ENCODE measurements around the gene CELA1.

Gene CELA1

DNA sequence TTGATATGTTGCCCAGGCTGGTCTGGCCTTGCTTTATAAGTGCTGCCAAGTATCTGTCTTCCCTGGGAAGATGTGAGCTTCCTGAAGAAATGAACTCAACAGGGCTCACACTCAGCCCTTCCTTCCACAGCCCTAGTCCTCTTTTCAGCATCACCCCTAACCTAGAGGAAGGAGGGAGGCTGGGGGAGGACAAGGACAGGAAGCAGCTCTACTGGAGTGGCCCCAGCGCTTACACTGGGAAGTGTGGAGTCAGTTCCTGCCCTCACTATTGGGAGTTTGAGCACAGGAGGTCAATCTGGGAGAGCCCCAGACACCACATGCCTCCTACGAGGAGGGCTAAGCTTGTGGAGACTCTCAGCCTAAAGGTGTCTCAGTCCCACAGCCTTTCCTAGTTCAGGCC, 27.9 kb upstream of the CELA1 start:
- no peak for DNase-seq

DNA sequence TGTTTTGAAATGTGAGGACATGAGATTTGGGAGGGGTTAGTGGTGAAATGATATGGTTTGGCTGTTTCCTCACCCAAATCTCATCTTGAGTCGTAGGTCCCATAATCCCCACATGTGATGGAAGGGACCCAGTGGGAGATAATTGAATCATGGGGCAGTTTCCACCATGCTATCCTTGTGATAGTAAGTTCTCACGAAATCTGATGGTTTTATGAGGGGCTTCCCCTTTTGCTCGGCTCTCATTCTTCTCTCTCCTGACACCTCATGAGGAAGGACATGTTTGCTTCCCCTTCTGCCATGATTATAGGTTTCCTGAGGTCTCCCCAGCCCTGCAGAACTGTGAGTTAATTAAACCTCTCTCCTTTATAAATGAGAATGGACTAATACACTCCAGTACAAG, 26.7 kb upstream of the CELA1 start:
- DNase-seq: no peak

DNA sequence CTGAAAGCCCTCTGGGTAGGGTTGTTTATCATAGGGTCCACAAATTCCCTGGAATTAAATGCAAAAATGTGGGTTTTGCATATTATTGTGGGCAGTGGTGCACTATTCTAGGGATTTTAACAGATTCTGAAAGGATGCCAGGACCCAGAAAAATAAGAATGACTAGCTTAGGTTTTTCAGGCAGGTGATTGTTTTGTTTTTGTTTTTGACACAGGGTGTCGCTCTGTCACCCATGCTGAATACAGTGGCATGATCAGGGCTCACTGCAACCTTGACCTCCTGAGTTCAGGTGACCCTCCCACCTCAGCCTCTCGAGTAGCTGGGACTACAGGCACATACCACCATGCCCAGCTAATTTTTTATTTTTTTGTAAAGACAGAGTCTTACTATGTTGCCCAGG, 25.5 kb upstream of the CELA1 start:
- DNase-seq: no peak

DNA sequence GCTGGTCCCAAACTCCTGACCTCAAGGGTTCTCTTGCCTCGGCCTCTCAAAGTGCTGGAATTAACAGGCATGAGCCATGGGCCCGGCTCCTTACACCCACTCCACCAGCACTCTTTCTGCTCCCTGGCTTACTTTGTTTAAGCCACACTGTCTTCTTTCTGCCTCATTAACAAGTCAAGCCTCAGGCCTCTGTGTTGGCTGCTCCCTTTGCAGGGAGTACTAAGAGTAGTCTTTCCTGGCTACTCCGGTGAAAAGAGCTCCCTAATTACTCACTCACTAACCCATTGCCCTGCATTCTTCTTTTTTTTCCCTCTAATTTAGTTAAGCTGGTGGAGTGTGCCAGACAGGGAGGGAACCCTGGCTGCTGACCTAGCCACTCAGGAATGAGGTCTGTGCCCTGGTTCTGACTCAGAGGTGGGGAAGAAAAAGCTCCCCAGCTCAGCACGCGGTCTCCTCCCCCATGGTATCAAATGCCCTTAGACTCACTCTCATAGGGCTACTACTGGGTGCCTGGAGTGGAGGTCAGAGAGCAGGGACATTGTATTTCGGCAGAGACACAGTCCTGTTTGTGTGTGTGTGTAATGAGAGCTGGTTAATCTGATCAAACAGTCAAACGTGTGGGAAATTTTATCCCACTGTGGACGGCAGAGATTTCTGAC, 24.9 kb upstream of the CELA1 start:
- DNase-seq: peak; percentile 83

DNA sequence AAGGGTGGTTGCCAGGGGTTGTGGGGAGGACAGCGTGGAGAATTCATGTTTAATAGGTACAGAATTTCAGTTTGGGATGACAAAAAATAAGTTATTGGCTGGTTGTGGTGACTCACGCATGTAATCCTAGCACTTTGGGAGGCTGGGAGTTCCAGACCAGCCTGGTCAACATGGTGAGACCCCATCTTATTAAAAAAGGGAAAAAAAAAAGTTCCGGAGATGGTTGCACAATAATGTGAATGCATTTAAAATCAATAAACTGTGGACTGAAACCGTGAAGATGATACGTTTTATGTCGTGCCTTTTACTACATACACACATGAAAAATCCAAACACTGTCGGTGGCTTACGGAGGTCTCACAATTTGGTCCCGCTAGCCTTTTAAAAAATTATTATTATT, 24.2 kb upstream of the CELA1 start:
- no peak for DNase-seq

DNA sequence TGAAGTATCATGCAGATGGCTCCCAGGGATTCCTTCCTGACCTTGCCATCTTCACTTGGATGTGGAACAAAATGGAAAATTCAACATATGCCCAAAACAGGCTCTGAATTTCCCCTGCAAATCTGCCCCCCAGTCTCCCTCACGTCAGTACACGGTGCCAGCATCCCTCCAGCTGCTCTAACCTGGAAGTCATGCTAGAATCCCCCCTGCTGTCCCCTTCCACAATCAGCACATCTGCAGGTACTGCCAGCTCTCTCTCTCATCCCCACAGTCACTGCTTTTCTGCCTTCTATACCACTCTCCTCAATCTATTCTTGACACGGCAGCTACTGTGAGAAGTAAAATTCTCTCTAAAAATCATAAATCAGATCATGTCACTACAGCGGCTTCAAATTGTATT, 23.1 kb upstream of the CELA1 start:
- no peak for DNase-seq

DNA sequence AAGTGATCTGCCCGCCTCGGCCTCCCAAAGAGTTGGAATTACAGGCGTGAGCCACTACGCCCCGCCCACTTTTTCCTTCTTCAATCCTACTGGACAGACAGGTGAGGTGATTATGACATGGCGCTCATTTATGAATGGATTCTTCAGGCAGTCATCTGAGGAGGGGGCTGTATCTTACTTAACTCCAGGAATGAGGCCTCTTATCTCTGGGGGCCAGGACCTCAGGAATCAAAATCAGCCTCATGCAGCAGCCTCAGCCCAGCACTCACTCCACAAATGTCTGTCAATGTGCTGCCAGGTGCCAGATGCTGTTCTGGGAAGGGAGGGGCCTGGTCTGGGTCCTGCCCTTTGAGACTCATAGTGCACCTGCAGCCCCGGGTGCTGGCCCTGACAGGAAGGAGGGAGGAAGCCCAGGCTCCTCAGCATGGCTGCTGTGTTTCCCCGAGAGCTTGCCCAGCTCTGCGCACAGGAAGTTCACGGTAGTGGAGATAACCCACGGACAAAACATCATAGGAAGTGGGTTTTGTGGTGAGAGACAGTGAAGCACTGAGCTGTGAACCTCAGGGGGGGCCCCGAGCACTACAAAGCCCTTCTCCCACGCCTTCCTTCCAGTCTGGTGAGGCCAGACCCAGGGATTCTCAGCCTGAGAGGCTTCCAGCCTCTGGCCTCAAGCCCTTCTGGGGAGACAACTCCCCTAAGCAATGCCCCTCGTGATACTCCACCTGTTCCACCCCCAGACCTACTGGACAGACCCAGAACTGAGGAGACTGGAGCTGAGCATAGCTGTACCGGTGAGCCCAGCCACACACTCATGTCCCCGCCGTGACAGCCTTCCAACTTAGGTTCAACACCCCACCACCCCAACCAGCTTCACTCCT, 22.4 kb upstream of the CELA1 start:
- DNase-seq: no peak

DNA sequence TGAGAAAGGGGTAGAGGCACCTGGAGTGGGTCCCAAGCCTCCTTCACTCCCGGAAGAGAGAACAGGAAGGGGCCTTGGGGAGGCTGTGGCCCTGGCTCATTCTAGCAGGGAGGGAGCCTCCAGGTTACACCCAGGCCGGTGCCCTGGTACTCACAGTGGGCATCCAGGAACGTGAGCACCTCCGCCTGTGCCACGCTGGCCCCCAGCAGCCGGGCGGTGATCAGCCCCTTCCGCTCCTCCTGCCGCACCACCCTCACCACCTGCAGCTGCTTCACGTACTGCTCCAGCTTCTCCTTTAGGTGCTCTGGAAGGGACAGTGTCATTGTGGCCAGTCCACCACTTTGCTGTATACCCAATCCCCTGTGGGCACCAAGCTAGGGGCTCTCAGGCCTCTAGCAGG, 18.8 kb upstream of the CELA1 start:
- no peak for DNase-seq

DNA sequence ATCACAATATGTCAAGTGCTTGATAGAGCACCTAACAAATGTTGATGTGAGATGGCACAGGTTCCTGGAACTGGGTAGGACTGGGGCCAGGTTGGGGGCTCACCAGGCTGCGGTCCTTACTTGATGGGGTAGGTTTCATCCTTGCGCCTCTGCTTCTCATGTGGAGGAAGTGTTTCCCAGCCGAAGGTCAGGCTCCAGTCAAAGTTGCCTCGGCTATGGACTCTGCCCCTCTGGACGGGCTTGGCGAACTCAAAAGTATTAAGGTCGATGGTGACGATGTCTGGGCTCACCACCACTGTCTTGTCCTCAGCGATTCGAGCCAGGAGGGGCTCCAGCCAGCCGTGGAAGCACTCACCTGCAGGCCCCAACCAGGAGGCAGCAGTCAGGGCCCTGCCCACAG, 17.5 kb upstream of the CELA1 start:
- no peak for DNase-seq

DNA sequence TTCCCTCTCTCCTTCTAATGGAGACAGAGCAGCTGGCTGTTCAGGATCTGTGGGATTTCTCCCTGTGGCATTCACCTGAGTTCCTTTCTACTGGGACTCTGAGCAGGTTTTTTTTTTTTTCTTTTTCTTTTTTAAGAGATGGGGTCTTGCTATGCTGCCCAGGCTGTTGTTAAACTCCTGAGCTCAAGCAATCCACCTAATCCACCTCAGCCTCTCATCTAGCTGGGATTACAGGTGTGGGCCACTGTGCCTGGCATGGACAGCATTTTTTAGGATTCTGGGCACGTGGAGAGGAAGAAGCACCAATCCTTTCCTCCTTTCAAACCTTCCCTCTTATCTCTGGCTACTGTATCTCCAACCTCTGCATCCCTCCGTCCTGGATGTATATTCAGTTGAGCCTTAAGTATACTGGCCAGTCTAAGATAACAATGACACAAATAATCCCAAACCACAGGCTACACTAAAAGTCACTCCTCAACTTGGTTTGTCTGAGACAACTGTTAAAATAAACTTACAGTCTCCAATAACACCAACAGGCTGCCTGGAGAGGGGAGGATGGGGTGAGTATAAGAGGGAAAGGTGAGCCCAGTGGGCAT, 16.4 kb upstream of the CELA1 start:
- no peak for DNase-seq

DNA sequence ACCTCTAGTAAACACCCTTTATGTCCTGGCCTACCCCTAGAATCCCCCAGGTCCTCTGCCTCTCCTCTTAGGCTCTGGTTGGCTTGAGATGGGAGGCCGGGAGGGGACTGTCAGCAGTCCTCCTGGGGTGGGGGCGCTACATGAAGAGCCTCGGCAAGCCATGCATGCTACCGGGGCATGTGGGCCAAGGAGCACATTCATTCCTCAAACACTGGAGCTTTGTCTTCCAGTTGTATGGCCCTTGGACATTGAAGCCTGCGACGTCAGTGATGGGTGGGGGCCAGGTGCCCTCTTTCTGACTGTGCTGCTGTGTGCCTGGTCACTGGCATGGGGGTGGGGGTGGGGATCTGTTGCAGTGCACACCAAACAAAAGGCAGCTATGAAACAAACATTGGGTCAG, 15.8 kb upstream of the CELA1 start:
- no peak for DNase-seq

DNA sequence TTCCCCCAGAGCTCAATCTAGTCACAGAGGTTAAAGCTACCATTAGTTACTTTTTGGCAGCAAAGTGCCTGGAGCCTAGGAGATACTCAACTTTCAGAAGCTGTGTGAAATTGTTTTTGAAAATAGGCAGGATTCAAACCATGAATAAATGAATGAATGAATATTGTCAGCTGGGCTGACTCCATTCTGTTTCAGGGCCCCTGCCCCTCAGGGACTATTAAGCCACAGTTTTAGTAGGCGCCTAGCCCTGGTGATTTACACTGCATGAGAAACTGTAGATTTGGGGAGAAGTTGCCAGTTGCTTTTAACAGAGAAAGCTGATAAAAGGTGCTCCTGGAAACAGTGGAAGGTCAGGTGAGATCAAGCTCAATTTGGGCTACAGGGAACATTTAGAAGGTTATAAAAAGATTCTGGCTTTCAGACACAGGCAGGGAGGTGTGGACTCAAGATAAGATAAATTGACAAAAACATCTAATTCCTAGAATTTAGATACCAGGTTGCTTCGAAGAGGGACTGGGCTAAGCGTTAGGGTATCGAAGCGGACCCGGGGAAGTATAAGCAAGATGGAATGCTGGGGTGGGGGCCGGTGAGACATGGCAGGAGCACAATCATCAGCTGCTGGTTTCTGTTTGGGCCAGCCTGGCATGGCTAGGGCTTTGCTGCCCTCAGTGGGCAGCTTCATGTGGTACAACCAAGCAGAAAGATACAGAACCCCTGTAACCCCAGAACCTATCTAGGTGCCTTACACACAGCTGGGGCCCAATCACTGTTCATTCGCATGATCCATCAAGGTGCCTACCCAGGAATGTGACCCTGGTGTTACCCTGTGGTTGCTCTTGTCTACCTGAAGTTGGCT, 14.9 kb upstream of the CELA1 start:
- no peak for DNase-seq

DNA sequence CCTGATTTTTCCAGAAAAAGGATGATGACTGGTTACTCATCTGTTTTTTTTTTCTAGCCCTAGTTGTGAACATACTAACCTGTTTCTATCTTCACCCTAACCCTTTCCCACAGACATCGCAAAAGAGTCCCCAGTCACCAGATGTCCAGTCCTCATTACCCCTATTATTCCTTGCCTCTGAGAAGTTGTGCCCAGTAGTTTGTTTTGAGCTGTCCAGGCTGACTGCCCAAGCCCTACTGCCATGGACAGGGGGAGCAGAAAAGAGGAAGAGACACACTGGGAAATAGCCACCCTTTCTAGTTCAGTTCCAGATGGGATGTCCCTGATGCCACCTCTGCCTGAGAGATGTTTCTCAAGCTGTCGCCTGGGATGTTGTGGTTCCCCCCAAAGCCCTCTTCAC, 13.8 kb upstream of the CELA1 start:
- no peak for DNase-seq

DNA sequence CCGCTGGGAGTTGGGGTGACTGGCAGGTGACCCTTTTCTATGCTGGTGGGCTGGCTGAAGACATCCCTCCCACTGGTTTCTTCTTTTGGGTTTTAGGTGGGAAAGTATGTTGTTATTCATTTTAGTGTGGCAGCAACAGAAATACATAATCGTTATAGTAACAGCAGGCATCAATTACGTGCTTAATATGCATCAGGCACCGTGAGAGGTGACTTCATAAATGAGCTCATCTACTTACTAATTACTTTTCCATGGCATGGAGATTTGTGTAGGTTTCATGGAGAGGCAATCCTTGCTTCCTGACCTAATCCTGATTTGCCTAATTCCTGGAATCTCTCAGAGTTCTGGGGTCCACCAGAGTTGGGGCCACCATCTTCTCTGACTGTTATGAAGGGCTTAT, 13.4 kb upstream of the CELA1 start:
- no peak for DNase-seq

DNA sequence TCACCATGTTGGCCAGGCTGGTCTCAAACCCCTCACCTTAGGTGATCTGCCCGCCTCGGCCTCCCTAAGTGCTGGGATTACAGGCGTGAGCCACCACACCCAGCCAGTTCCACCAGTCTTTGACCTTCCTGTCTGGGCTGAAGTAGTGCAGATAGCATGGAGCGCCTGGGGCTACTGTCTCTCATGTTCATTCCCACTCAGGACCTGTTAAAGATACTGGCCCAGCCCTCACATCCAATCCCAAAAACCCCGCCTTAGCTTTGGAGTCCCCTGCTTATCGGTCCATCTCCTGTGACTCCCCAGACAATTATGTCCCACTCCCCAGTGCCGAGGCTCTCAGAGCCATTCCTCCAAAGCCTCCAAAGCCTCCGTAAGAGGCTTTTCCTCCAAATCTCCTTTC, 12.0 kb upstream of the CELA1 start:
- no peak for DNase-seq

DNA sequence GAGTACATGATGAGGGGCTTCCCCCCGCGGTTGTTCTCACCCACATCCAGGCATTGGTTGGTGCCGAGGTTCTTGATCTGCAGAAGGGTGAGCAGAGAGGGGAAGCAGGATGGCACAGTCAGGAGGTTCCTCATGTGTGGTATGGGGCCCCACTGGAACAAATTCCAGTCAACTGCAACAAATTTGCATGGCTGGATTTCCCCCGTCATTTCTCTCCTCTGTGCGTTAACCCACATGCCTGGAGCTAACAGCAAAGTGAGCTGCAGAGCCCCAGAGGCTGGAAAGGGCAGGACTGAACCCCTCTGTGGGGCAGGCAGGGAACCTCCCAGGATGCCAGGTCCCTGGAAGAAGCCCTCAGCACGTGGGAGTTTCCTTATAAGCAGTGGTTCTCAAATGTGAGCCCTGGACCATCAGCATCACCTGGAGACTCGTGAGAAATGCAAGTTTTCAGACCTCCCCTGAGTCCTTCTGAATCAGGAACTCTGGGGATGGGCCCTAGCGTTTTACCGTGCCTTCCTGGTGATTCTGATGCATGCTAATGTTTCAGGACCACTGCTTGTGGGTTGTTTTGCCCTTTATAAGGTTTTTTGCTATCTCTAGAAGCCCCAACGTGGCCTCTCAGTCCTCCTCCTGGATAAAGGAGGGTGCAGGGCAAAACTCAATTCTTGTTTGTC, 11.0 kb upstream of the CELA1 start:
- DNase-seq: no peak

DNA sequence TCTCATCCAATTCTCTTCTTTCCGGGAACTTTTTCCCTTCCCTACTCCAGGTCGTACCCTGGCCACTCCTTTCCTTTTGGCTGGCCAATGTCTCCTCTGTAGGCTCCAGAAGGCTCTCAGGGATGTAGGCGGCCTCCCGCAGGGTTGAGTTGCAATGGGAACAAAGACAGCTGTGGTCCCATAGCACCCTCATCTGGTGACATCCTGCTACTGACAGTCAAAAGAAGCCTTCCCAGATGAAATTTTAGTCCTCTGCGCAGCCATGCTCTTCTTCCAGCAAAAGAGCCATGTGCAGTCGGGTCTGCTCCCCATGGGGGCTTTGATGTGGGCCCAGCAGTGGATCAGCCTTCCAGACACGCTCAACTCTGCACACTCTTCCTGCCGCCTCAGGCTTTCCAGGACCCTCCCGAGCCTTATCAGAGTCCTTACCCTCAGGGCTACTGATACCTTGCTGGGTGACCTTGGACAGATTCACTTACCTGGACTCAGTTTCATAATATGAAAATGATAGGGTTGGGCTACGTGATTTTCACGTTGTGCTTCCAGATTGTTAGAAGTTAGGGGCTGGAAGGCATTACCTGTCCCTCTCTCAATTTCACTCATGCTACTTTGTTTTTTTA, 5.5 kb upstream of the CELA1 start:
- DNase-seq: peak; percentile 12

DNA sequence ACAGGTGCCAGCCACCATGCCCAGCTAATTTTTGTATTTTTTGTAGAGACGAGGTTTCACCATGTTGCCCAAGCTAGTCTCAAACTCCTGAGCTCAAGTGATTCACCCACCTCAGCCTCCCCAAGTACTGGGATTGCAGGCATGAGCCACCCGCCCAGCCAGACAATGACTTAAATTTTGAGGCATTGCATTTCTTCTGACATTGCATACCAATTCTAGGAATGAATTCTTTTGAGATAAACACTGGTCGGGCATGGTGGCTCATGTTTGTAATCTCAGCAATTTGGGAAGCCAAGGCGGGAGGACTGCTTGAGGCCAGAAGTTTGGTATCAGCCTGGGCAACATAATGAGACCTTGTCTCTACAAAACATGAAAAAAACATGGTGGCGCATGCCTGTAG, 2.5 kb upstream of the CELA1 start:
- no peak for DNase-seq

DNA sequence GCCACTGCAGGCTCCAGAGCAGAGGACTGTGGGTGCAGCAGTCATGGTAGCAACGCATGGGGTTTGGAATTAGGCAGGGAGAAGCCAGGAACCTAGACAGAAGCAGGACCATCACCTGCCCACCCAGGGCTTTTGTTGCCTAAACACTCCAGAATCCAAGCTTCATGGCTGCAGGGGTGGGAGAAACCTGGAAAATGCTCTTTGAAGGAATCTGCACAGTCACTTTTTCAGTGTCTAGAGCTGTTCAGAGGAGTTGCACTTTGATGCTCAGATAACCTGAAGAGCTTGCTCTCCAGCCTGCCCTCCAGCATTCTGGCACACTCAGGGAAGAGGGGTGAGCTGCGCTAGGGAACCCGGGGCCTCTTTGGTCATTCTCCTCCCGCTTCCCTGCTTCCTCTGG, 1.6 kb upstream of the CELA1 start:
- DNase-seq: no peak

DNA sequence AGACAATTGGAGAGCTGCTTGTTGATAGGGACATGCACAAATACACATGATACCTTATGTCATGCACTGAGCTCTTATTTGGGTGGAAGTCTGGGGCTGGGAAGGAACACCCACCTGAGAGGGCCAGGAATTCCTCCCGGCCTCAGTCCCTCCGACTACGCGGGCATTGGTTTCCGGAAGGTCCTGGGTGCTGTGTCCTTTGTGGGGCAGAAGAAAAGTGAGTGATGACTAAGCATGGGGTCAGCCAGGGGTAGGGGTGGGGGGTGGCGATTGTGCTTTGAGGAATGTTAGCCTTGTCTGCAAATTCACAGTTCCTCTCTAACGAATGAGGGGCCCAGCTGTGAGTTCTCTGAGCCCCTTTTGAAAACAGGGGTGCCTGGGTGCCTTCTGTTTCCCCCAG, 798 bp downstream of the CELA1 start:
- no peak for DNase-seq

DNA sequence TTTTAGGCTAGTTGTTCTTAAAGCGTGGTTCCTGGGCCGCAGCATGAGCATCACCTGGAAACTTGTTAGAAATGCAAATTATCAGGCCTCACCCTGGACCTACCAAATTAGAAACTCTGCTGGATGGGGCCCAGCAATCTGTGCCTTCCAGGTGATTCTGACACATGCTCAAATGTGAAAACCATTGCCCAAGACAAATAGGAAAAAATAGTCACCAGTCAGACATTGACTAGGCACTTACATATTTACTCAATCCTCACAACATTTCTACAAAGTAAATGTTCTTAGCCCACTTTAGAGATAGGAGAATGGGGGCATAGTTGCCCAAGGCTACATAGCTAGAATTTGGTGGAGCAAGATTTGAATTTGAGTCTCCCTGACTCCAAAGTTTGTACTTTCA, 3.3 kb downstream of the CELA1 start:
- DNase-seq: no peak

DNA sequence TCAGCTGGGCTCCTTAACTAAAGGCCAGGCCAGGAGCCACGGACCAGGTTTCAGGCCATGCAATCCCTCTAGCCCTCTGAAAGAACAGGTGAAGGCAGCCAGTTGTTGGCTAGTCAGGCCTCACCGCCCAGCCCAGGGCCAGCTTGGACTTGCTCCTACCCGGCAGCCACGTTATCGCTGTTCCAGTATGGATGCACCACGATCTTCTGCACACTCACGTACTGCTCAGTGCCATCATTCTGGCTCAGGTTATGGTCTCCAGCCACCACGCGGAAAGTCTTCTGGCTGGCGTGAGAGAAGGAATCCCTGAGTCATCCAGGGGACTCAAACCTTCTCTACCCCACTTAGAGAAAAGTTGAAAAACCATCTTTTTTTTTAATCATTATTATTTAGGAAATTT, 4.1 kb downstream of the CELA1 start:
- DNase-seq: no peak

Measured in NCI-H187 treated with DMSO at 0.1 percent for 48 hours (cell line).